Measurements from ENCODE around the gene ORMDL2. TPM values are rescaled to one million over a fixed set of nuclear protein-coding genes. Genes with fewer than 3 reads are reported as not detected.
A peak's percentile ranks its signal among the peaks of the same experiment; 100 is the strongest.

Gene ORMDL2
- total and polyA plus RNA-seq, 2 experiments from 2014 or later, result 28.6 to 106 TPM

DNA sequence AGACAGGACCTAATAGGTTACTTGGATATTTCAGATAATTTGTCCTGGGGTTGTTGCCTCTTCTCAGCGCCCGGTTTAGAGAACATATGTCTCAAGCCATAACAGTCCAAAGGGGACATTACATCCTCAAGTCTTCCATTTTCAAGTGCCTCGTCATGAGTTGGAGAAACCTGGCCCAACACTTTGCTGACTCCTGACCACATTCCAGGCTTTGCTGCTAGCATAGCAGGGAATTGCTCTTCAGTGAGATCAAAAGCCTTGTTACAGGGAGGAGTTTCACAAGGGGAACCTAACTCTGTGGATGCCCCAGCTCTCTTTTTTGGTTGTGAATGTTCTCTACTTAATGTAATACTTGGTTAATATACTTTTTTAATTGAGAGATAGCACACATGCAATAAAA is 33.1 kb downstream of the ORMDL2 start:
- H4K20me1 ChIP-seq (ENCODE audit: insufficient read depth, poor library complexity, severe bottlenecking), result no peaks in the 10 kb centered on the region
- DNase-seq (ENCODE audit: low spot score), result no peak
- 76% methylated on average over 3 of the region's 3 CpGs for WGBS (ENCODE audit: low lambda C conversion rate, missing lambda C conversion rate)
- H3K4me3 ChIP-seq, result no peak overlapping the region
- no peak for TF ChIP-seq EZH2phosphoT487 (IDR thresholded peaks at IDR 0.05; ENCODE audit: low read depth, severe bottlenecking, unreplicated experiment)
- TF ChIP-seq, protein P1, sequence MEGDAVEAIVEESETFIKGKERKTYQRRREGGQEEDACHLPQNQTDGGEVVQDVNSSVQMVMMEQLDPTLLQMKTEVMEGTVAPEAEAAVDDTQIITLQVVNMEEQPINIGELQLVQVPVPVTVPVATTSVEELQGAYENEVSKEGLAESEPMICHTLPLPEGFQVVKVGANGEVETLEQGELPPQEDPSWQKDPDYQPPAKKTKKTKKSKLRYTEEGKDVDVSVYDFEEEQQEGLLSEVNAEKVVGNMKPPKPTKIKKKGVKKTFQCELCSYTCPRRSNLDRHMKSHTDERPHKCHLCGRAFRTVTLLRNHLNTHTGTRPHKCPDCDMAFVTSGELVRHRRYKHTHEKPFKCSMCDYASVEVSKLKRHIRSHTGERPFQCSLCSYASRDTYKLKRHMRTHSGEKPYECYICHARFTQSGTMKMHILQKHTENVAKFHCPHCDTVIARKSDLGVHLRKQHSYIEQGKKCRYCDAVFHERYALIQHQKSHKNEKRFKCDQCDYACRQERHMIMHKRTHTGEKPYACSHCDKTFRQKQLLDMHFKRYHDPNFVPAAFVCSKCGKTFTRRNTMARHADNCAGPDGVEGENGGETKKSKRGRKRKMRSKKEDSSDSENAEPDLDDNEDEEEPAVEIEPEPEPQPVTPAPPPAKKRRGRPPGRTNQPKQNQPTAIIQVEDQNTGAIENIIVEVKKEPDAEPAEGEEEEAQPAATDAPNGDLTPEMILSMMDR (IDR thresholded peaks at IDR 0.05; ENCODE audit: poor library complexity), result no peak
- no peaks in the 10 kb centered on the region for H3K9me3 ChIP-seq (ENCODE audit: low read depth)
- no peaks in the 10 kb centered on the region for H3K36me3 ChIP-seq (replicated peaks; ENCODE audit: insufficient read depth, low read depth)
- H3K9me2 ChIP-seq (replicated peaks; ENCODE audit: insufficient read depth), result no peaks in the 10 kb centered on the region
- H2AFZ ChIP-seq, result no peak overlapping the region
- no peak overlapping the region for H3K4me2 ChIP-seq
- no peaks in the 10 kb centered on the region for H3K27me3 ChIP-seq
- H3K4me1 ChIP-seq (ENCODE audit: insufficient read depth), result peaks cover 15% of the 10 kb centered on the region
- H3K79me2 ChIP-seq, result no peaks in the 10 kb centered on the region
- H3K27ac ChIP-seq, result peak overlapping the region; percentile 26

DNA sequence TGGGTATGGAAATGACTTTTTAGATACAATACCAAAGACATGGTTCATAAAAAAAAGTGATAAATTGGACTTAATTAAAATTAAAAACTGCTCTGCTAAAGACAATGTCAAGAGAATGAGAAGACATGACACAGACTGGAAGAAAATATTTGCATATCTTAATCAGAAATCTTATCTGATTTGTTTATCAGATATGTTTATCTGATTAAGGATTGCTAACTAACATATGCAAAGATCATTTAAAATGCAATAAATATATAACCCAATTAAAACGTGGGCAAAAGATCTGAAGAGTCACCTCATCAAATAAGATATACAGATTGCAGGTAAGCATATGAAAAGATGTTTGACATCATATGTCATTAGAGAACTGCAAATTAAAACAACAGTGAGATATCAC is 34.9 kb downstream of the ORMDL2 start:
- TF ChIP-seq EZH2phosphoT487 (IDR thresholded peaks at IDR 0.05; ENCODE audit: low read depth, severe bottlenecking, unreplicated experiment) (no peak), EZH2 (IDR thresholded peaks at IDR 0.05; ENCODE audit: borderline replicate concordance) (no peak)
- TF ChIP-seq, protein P1 (IDR thresholded peaks at IDR 0.05; ENCODE audit: poor library complexity), result no peak
- H3K9me2 ChIP-seq (replicated peaks; ENCODE audit: insufficient read depth), result no peaks in the 10 kb centered on the region
- H3K27ac ChIP-seq, result no peak overlapping the region
- H3K36me3 ChIP-seq (replicated peaks; ENCODE audit: insufficient read depth, low read depth), result no peaks in the 10 kb centered on the region
- H3K4me1 ChIP-seq (ENCODE audit: insufficient read depth), result peaks cover 8% of the 10 kb centered on the region
- no peaks in the 10 kb centered on the region for H3K27me3 ChIP-seq
- no peak for DNase-seq (ENCODE audit: low spot score)
- no peak overlapping the region for H2AFZ ChIP-seq
- no peak overlapping the region for H3K4me2 ChIP-seq
- H4K20me1 ChIP-seq (ENCODE audit: insufficient read depth, poor library complexity, severe bottlenecking), result no peaks in the 10 kb centered on the region
- no peak overlapping the region for H3K4me3 ChIP-seq
- 35% methylated on average over 1 of the region's 1 CpG for WGBS (ENCODE audit: low lambda C conversion rate, missing lambda C conversion rate)
- no peaks in the 10 kb centered on the region for H3K9me3 ChIP-seq (ENCODE audit: low read depth)
- H3K79me2 ChIP-seq, result no peaks in the 10 kb centered on the region

DNA sequence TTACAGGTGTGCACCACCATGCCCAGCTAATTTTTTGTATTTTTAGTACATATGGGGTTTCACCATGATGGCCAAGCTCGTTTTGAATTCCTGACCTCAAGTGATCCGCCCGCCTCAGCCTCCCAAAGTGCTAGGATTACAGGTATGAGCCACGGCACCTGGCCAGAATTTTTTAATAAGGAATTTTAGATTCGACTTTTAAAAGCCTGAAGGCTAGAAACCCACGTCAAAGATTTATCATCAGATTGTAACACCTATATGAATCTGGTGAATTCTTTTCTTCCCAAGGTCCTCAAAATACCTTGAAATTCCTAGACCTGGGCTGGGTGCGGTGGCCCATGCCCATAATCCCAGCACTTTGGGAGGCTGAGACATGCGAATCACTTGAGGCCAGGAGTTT is 43.6 kb downstream of the ORMDL2 start:
- H3K27me3 ChIP-seq, result no peaks in the 10 kb centered on the region
- no peaks in the 10 kb centered on the region for H3K36me3 ChIP-seq (replicated peaks; ENCODE audit: insufficient read depth, low read depth)
- DNase-seq (ENCODE audit: low spot score), result no peak
- no peaks in the 10 kb centered on the region for H4K20me1 ChIP-seq (ENCODE audit: insufficient read depth, poor library complexity, severe bottlenecking)
- no peak overlapping the region for H3K4me3 ChIP-seq
- TF ChIP-seq EZH2phosphoT487 (IDR thresholded peaks at IDR 0.05; ENCODE audit: low read depth, severe bottlenecking, unreplicated experiment) (no peak), EZH2 (IDR thresholded peaks at IDR 0.05; ENCODE audit: borderline replicate concordance) (no peak)
- TF ChIP-seq, protein P1 (IDR thresholded peaks at IDR 0.05; ENCODE audit: poor library complexity), result no peak
- no peak overlapping the region for H3K27ac ChIP-seq
- no peak overlapping the region for H3K4me2 ChIP-seq
- H3K9me2 ChIP-seq (replicated peaks; ENCODE audit: insufficient read depth), result no peaks in the 10 kb centered on the region
- no peaks in the 10 kb centered on the region for H3K9me3 ChIP-seq (ENCODE audit: low read depth)
- 96% methylated on average over 8 of the region's 8 CpGs for WGBS (ENCODE audit: low lambda C conversion rate, missing lambda C conversion rate)
- H3K4me1 ChIP-seq (ENCODE audit: insufficient read depth), result no peaks in the 10 kb centered on the region
- no peak overlapping the region for H2AFZ ChIP-seq
- H3K79me2 ChIP-seq, result no peaks in the 10 kb centered on the region

DNA sequence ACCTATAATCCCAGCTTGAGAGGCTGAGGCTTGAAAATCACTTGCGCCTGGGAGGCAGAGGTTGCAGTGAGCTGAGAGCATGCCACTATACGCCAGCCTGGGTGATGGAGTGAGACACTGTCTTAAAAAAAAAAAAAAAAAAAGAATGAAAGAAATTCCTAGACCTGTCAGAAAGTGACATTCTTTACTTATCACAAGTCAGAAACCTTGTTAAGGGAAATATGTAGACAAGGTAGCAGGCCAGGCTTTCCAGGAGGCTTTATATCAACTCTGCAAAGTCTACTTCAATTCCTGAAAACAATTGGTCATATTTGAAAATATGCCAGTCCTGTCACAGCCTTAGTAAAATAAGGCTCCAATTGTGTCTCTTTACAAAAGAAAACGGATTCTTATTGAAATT is 44.0 kb downstream of the ORMDL2 start:
- no peaks in the 10 kb centered on the region for H3K79me2 ChIP-seq
- TF ChIP-seq EZH2phosphoT487 (IDR thresholded peaks at IDR 0.05; ENCODE audit: low read depth, severe bottlenecking, unreplicated experiment), result no peak
- no peak for TF ChIP-seq EZH2 (IDR thresholded peaks at IDR 0.05; ENCODE audit: borderline replicate concordance)
- TF ChIP-seq, protein P1 (IDR thresholded peaks at IDR 0.05; ENCODE audit: poor library complexity), result no peak
- no peaks in the 10 kb centered on the region for H4K20me1 ChIP-seq (ENCODE audit: insufficient read depth, poor library complexity, severe bottlenecking)
- no peaks in the 10 kb centered on the region for H3K27me3 ChIP-seq
- no peaks in the 10 kb centered on the region for H3K4me1 ChIP-seq (ENCODE audit: insufficient read depth)
- H3K4me3 ChIP-seq, result no peak overlapping the region
- H3K4me2 ChIP-seq, result no peak overlapping the region
- no peak overlapping the region for H2AFZ ChIP-seq
- no peak overlapping the region for H3K27ac ChIP-seq
- 89% methylated on average over 3 of the region's 3 CpGs for WGBS (ENCODE audit: low lambda C conversion rate, missing lambda C conversion rate)
- no peaks in the 10 kb centered on the region for H3K9me2 ChIP-seq (replicated peaks; ENCODE audit: insufficient read depth)
- DNase-seq (ENCODE audit: low spot score), result no peak
- H3K36me3 ChIP-seq (replicated peaks; ENCODE audit: insufficient read depth, low read depth), result no peaks in the 10 kb centered on the region
- H3K9me3 ChIP-seq (ENCODE audit: low read depth), result no peaks in the 10 kb centered on the region

Data from hepatocyte (in vitro differentiated cells).